Calu3 (cell line): ENCODE measurements around the gene TRAPPC3. TPM values are rescaled to one million over a fixed set of nuclear protein-coding genes. Genes with fewer than 3 reads are reported as not detected.

Experiments
- BruUV-seq: library from RNA; stranded (reverse); fragments of 400-500 nt; replicated peaks from 2 replicates; lab custom pipeline; 2021; lab: Mats Ljungman, UMichigan
- CTCF ChIA-PET: fragments of 300-600 bp; sonication (Branson Sonifier 250); formaldehyde crosslinking; loops from one replicate; lab custom pipeline; 2022; ENCODE audit warnings: antibody characterized with exemption; lab: Charles Lee
- DNase-seq: peaks from one replicate; pipeline ENCODE4 v3.0.0; 2022
- H3K27ac Mint-ChIP-seq: one replicate; pipeline ENCODE4 v1.8.0; 2022; ENCODE audit warnings: mixed read lengths; ENCODE audit not compliant: unreplicated experiment
- H3K27me3 Mint-ChIP-seq: one replicate; pipeline ENCODE4 v1.8.0; 2022; ENCODE audit warnings: mixed read lengths; ENCODE audit not compliant: unreplicated experiment
- H3K36me3 Mint-ChIP-seq: one replicate; pipeline ENCODE4 v1.8.0; 2022; ENCODE audit warnings: mild to moderate bottlenecking, moderate library complexity, mixed read lengths; ENCODE audit not compliant: insufficient read depth, unreplicated experiment
- H3K4me1 Mint-ChIP-seq: one replicate; pipeline ENCODE4 v1.8.0; 2022; ENCODE audit warnings: mild to moderate bottlenecking, low read depth, mixed read lengths; ENCODE audit not compliant: unreplicated experiment
- H3K4me3 Mint-ChIP-seq: one replicate; pipeline ENCODE4 v1.8.0; 2022; ENCODE audit warnings: mild to moderate bottlenecking, low read depth, moderate library complexity, mixed read lengths; ENCODE audit not compliant: unreplicated experiment
- H3K9me3 Mint-ChIP-seq: one replicate; pipeline ENCODE4 v1.8.0; 2022; ENCODE audit warnings: low read depth, mixed read lengths; ENCODE audit not compliant: unreplicated experiment
- CTCF ChIP-seq: fragments of 200-600 bp; IDR thresholded peaks from one replicate; pipeline ENCODE4 v1.8.0; 2022; ENCODE audit warnings: antibody characterized with exemption; ENCODE audit not compliant: unreplicated experiment
- intact Hi-C: fragments of 100-400 bp; cut with micrococcal nuclease; formaldehyde crosslinking; loops from one replicate; pipeline ENCODE4 v1.10.0; 2022; ENCODE audit not compliant: unreplicated experiment
- total RNA-seq: library from RNA; stranded (reverse); gene quantifications from 2 replicates; pipeline ENCODE4 v1.2.3, GENCODE V29; 2022

TRAPPC3 gene
- total RNA-seq, 1 experiment from 2014 or later = 70.3 TPM

- CTCF ChIA-PET = interaction anchor here (0.8 kb wide), 1 partner anchor 8 kb away, joined by 3 read pairs; no protein-coding TSS in a partner anchor
- peak overlapping the region; percentile 85 for H3K27ac Mint-ChIP-seq
- H3K4me3 Mint-ChIP-seq = peak overlapping the region; percentile 89
- peak; percentile 33 for DNase-seq
- peaks cover 9% of the 10 kb centered on the region for H3K4me1 Mint-ChIP-seq
- no peaks in the 10 kb centered on the region for H3K9me3 Mint-ChIP-seq
- intact Hi-C loops = no loop called here
- no peak for TF ChIP-seq CTCF
- TSS peak; percentile 82 for BruUV-seq
- H3K27me3 Mint-ChIP-seq = no peaks in the 10 kb centered on the region
- peaks cover 30% of the 10 kb centered on the region for H3K36me3 Mint-ChIP-seq
Observed at GRCh38 chr1:36089393-36090121, 59.7 kb downstream of the TRAPPC3 start.

- H3K4me1 Mint-ChIP-seq = peaks cover 9% of the 10 kb centered on the region
- H3K4me3 Mint-ChIP-seq = peak within 1 kb of the TSS; percentile 89
- no TSS peak for BruUV-seq
- H3K27ac Mint-ChIP-seq = peak within 1 kb of the TSS; percentile 85
- intact Hi-C loops = no loop called here
- H3K9me3 Mint-ChIP-seq = no peaks in the 10 kb centered on the region
- DNase-seq = peak; percentile 91
- CTCF ChIA-PET = interaction anchor here (0.8 kb wide), 1 partner anchor 9 kb away, joined by 3 read pairs; no protein-coding TSS in a partner anchor
- no peaks in the 10 kb centered on the region for H3K27me3 Mint-ChIP-seq
- TF ChIP-seq CTCF = peak; percentile 97
- H3K36me3 Mint-ChIP-seq = peaks cover 30% of the 10 kb centered on the region
Observed at GRCh38 chr1:36088577-36089392, 60.5 kb downstream of the TRAPPC3 start, which contains the start of gene ADPRS. Gene ADPRS (plus strand): TSS chr1:36088892. CDS start chr1:36088905, 13 bp downstream.

GRCh38 chr1:36088265-36088576, 61.1 kb downstream of the TRAPPC3 start:
- H3K27me3 Mint-ChIP-seq = no peaks in the 10 kb centered on the region
- no peak for DNase-seq
- H3K9me3 Mint-ChIP-seq = no peaks in the 10 kb centered on the region
- intact Hi-C loops = no loop called here
- CTCF ChIA-PET = no interaction called here
- no peak overlapping the region for H3K27ac Mint-ChIP-seq
- no peak for TF ChIP-seq CTCF
- H3K4me3 Mint-ChIP-seq = peak overlapping the region; percentile 89
- peaks cover 28% of the 10 kb centered on the region for H3K36me3 Mint-ChIP-seq
- peaks cover 9% of the 10 kb centered on the region for H3K4me1 Mint-ChIP-seq
- no TSS peak for BruUV-seq

GRCh38 chr1:36087233-36088123, 61.8 kb downstream of the TRAPPC3 start:
- no peaks in the 10 kb centered on the region for H3K27me3 Mint-ChIP-seq
- no peaks in the 10 kb centered on the region for H3K9me3 Mint-ChIP-seq
- peaks cover 20% of the 10 kb centered on the region for H3K36me3 Mint-ChIP-seq
- intact Hi-C loops = no loop called here
- no peak for TF ChIP-seq CTCF
- CTCF ChIA-PET = no interaction called here
- DNase-seq = no peak
- H3K4me1 Mint-ChIP-seq = peaks cover 9% of the 10 kb centered on the region
- no TSS peak for BruUV-seq
- no peak overlapping the region for H3K27ac Mint-ChIP-seq
- peak overlapping the region; percentile 15 for H3K4me3 Mint-ChIP-seq
